IPS-20b (cell line): ENCODE measurements around the gene FFAR4.
A peak's percentile ranks its signal among the peaks of the same experiment; 100 is the strongest.

Source experiments
- H3K27ac ChIP-seq: one replicate; pipeline ENCODE4 v1.5.1; 2013; ENCODE audit warnings: low read length
- H3K27me3 ChIP-seq: 2 replicates; pipeline ENCODE4 v1.6.1; 2013; ENCODE audit warnings: mild to moderate bottlenecking, low read length, inconsistent platforms; ENCODE audit not compliant: insufficient read depth
- H3K36me3 ChIP-seq: 2 replicates; pipeline ENCODE4 v1.6.1; 2013; ENCODE audit warnings: low read depth, mild to moderate bottlenecking, inconsistent platforms, low read length, moderate library complexity; ENCODE audit not compliant: insufficient read depth
- H3K4me1 ChIP-seq: 2 replicates; pipeline ENCODE4 v1.6.1; 2013; ENCODE audit warnings: mild to moderate bottlenecking, control low read depth, inconsistent platforms, low read length, moderate library complexity; ENCODE audit not compliant: insufficient read depth
- H3K4me3 ChIP-seq: 2 replicates; pipeline ENCODE4 v1.5.1; 2013; ENCODE audit warnings: mild to moderate bottlenecking, low read length, inconsistent platforms
- H3K9ac ChIP-seq: 2 replicates; pipeline ENCODE4 v1.6.1; 2013; ENCODE audit warnings: low read depth, mild to moderate bottlenecking, inconsistent platforms, low read length, moderate library complexity
- H3K9me3 ChIP-seq: 2 replicates; pipeline ENCODE4 v1.6.1; 2013; ENCODE audit warnings: mild to moderate bottlenecking, low read depth, low read length, inconsistent platforms; ENCODE audit not compliant: insufficient read depth

FFAR4 gene

DNA sequence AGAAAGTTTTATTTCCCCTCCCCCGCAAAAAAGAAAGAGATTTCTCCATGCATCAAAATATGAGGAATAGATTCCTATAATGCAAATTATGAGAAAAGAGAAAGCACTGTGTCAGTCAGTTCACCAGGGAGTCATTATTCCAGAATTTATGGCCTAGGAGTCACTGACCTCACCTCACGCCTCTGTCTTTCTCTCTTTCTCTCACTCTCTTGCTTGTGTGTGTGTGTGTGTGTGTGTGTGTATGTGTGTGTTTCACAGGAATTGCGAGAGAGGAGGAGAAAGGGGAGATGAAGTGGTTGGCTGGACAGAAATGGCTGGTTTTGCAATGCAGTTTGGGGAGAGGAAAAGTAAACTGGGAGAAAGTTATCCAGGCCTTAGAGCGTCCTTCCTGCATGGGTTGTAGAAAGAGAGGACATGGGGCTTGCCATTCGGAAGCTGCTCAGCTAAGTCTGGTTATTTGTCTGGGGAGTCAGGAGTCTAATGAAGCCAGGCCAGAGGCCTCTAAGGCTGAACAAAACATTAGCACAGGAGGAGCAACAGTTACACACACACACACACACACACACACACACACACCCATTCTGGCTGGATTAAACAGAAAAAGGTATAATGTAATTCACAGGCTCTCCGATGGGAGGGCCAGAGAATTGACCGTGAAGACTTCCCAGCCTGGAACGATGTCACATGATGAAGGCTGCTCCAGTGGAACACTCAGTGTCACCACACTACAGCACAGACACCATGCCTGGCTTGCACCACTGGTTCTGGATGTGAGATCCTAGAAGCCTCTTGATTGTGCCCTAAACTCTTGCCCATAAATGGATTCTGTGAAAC is 12.8 kb upstream of the FFAR4 start:
- Histone ChIP-seq H3K4me3 (no peak overlapping the region), H3K9me3 (no peaks in the 10 kb centered on the region), H3K9ac (no peak overlapping the region), H3K27ac (no peak overlapping the region), H3K36me3 (no peaks in the 10 kb centered on the region), H3K27me3 (no peaks in the 10 kb centered on the region; the same call in 1 of the 2 replicates), H3K4me1 (no peaks in the 10 kb centered on the region)

GRCh38 chr10:93554316-93554663 is 12.2 kb upstream of the FFAR4 start:
- Histone ChIP-seq H3K9me3 (no peaks in the 10 kb centered on the region), H3K4me3 (no peak overlapping the region), H3K9ac (no peak overlapping the region), H3K36me3 (no peaks in the 10 kb centered on the region), H3K27me3 (no peaks in the 10 kb centered on the region; the same call in 1 of the 2 replicates), H3K27ac (no peak overlapping the region), H3K4me1 (no peaks in the 10 kb centered on the region)

GRCh38 chr10:93554760-93555432 is 11.6 kb upstream of the FFAR4 start:
- Histone ChIP-seq H3K9ac (no peak overlapping the region), H3K36me3 (no peaks in the 10 kb centered on the region), H3K27ac (no peak overlapping the region), H3K9me3 (no peaks in the 10 kb centered on the region), H3K27me3 (no peaks in the 10 kb centered on the region; the same call in 1 of the 2 replicates), H3K4me1 (no peaks in the 10 kb centered on the region), H3K4me3 (no peak overlapping the region)

DNA sequence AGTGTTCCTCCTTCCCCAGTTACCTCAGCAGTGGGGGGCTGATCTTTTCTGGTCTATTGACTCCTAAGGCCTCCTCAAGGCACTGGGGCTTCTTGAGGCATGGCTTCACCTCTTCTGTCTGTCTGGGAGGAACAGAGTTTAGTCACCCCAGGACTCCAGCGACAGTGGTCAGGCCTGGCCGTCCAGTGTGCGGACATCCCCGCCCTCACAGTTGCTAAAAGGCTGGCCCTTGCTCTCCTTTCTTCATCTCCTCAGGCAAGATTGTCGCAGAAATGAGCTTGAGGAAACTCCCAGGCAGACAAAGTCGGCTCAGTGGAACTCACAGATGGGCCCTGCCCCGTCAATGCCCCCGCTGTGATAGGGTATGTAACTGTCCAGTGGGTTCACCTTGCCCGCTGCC is 7.0 kb upstream of the FFAR4 start:
- H3K4me3 ChIP-seq, result no peak overlapping the region
- H3K9ac ChIP-seq, result no peak overlapping the region
- no peaks in the 10 kb centered on the region for H3K36me3 ChIP-seq
- H3K27me3 ChIP-seq, result peaks cover 32% of the 10 kb centered on the region
- no peak overlapping the region for H3K27ac ChIP-seq
- no peaks in the 10 kb centered on the region for H3K9me3 ChIP-seq
- H3K4me1 ChIP-seq, result no peaks in the 10 kb centered on the region

- Histone ChIP-seq H3K27me3 (peaks cover 43% of the 10 kb centered on the region), H3K4me1 (no peaks in the 10 kb centered on the region), H3K9me3 (no peaks in the 10 kb centered on the region), H3K4me3 (no peak overlapping the region), H3K9ac (no peak overlapping the region), H3K36me3 (no peaks in the 10 kb centered on the region), H3K27ac (no peak overlapping the region)
Observed at GRCh38 chr10:93560541-93560940, 5.9 kb upstream of the FFAR4 start.

DNA sequence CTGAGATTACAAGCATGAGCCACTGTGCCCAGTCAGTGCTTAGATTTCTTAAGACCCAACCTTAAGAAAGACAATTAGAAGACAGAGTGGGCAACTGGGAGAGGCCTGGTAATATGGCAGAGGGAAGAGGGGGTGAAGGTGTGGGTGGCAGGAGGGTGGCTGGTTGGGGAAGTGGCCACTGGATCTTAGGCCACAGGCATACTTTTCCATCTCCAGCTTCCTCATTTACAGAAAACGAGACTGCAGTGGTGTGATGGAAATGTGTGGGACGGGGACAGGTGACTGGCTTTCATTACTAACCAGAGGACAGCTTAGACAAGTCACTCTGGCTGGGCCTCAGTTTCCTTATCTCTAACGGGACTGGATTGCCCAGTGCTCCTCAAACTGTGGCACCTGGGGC is 1.0 kb upstream of the FFAR4 start:
- peaks cover 4% of the 10 kb centered on the region; the same call in 1 of the 2 replicates for H3K9me3 ChIP-seq
- no peak overlapping the region for H3K4me3 ChIP-seq
- H3K36me3 ChIP-seq, result no peaks in the 10 kb centered on the region
- H3K9ac ChIP-seq, result no peak overlapping the region
- H3K27me3 ChIP-seq, result peaks cover 92% of the 10 kb centered on the region
- peaks cover 3% of the 10 kb centered on the region; the same call in 1 of the 2 replicates for H3K4me1 ChIP-seq
- H3K27ac ChIP-seq, result no peak overlapping the region

GRCh38 chr10:93567277-93568104 is 1.0 kb downstream of the FFAR4 start:
- Histone ChIP-seq H3K27me3 (peaks cover 97% of the 10 kb centered on the region), H3K9ac (no peak overlapping the region), H3K4me3 (peak overlapping the region; percentile 70; the same call in 1 of the 2 replicates), H3K4me1 (peaks cover 3% of the 10 kb centered on the region; the same call in 1 of the 2 replicates), H3K36me3 (no peaks in the 10 kb centered on the region), H3K9me3 (peaks cover 4% of the 10 kb centered on the region; the same call in 1 of the 2 replicates), H3K27ac (no peak overlapping the region)

DNA sequence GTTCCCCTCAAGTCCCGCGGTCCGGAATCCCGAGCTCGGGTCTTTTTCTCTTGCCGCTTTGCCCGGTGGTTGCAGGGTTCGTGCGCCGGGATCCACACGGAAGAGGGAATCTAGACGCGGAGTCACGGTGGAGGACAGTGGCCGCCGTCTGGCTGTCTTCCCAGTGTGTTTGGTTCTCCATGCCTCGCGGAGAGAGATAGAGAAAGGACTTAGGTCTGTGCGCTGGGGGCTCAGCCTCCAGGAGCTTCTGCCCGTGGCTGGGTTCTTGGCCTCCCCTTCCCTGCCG is 1.6 kb downstream of the FFAR4 start:
- Histone ChIP-seq H3K9me3 (peaks cover 4% of the 10 kb centered on the region; the same call in 1 of the 2 replicates), H3K4me3 (peak overlapping the region; percentile 70; the same call in 1 of the 2 replicates), H3K4me1 (peaks cover 3% of the 10 kb centered on the region; the same call in 1 of the 2 replicates), H3K9ac (no peak overlapping the region), H3K27ac (no peak overlapping the region), H3K36me3 (no peaks in the 10 kb centered on the region), H3K27me3 (peaks cover 98% of the 10 kb centered on the region)

DNA sequence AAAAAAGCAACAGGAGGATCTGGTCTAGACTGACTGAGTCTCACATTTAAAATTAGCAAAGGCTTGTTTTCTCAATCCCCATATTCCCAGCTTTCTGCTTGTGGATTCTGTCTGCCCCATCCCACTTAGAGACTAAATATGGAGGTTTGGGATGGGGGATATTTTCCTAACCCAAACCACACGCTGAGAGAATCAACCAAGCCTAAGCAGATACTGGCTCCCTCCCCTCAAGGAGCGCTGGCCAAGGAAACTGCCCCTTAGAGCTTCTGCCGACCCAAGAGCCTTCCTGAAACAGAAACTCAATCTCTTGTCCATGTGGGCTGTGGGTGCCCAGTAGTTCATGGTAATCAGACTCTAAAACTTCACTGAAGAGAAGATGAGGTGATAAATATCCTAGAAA is 3.9 kb downstream of the FFAR4 start:
- Histone ChIP-seq H3K36me3 (no peaks in the 10 kb centered on the region), H3K4me1 (peaks cover 3% of the 10 kb centered on the region; the same call in 1 of the 2 replicates), H3K27ac (no peak overlapping the region), H3K9me3 (peaks cover 4% of the 10 kb centered on the region; the same call in 1 of the 2 replicates), H3K4me3 (no peak overlapping the region), H3K27me3 (peaks cover 81% of the 10 kb centered on the region), H3K9ac (no peak overlapping the region)

DNA sequence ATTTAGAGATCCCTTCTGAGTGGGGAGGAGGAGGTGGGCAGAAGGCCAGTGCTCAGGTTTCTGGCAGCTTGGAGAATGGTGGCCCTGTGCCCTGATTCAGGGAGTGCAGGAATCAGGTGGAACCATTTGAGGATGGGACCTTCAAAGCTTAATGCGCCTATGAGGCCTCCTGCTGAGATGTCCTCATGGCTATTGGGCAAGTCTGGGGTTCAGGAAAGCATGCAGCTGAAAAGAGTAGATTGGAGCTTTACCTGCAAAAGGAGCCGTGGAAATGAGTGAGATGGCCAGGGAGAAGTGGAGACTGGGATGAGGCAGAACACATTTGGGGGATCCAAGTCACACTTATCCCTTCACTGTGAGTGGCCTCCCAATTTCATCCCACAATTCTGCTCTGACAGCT is 6.1 kb downstream of the FFAR4 start:
- Histone ChIP-seq H3K4me3 (no peak overlapping the region), H3K4me1 (peaks cover 2% of the 10 kb centered on the region; the same call in 1 of the 2 replicates), H3K36me3 (no peaks in the 10 kb centered on the region), H3K27me3 (peaks cover 58% of the 10 kb centered on the region), H3K9ac (no peak overlapping the region), H3K9me3 (peaks cover under 1% of the 10 kb centered on the region; the same call in 1 of the 2 replicates), H3K27ac (no peak overlapping the region)

- Histone ChIP-seq H3K27me3 (peaks cover 52% of the 10 kb centered on the region), H3K9ac (no peak overlapping the region), H3K9me3 (no peaks in the 10 kb centered on the region), H3K36me3 (no peaks in the 10 kb centered on the region), H3K4me1 (no peaks in the 10 kb centered on the region), H3K27ac (no peak overlapping the region), H3K4me3 (no peak overlapping the region)
Observed at GRCh38 chr10:93573051-93573909, 6.8 kb downstream of the FFAR4 start.
